Embryonic facial prominence (tissue), 1 donor: ENCODE results near the gene CATSPERE.
"Not testable (repeated sequence)": the region's sequence is repeated elsewhere in the genome, so short reads cannot be mapped to it uniquely, and the experiment has no call there.

Experiments used
- DNase-seq: peaks from one replicate; pipeline ENCODE4 v3.0.0-alpha.2; 2016; ENCODE audit errors: extremely low spot score

Gene CATSPERE

GRCh38 chr1:244548558-244549115 is 87.6 kb downstream of the CATSPERE start:
- DNase-seq, result no peak

- no peak for DNase-seq
Measured at GRCh38 chr1:244552336-244552735, 91.3 kb downstream of the CATSPERE start.

- DNase-seq, result no peak
Measured at GRCh38 chr1:244556263-244556662, 95.2 kb downstream of the CATSPERE start.

DNA sequence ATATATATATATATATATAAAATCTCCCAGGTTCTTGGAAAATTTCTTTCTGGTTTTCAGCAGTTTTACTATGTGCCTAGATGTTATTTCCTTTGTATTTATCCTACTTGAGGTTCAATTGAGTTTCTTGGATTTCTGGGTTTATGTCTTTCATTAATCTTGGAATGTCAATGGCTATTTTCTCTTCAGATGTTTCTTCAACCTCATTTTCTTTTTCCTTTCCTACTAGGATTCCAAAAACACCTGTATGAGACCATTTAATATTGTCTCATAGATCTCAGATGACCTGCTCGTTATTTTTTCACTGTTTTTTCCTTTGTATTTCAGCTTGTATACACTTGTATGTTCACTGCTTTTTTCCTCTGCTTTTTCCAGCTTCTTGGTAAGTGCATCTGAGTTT is 96.5 kb downstream of the CATSPERE start:
- DNase-seq, result no peak

DNA sequence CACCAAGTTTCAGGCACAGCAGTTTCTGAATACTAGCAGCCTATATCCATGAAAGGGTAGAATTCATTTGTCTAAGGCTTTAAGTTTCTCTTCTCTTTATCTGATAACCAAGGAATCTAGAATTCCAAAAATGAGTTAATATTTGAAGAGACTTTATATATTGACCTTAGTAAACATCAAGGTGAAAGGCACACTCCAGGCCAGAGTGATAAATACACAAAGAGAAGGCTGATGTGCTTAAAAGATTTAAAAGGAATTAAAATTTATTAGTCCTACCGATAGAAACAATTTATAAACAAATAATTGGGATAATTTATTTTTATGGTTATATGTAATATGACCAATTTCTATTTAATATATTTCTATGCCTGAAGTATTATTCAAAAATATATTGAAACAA is 98.5 kb downstream of the CATSPERE start:
- no peak for DNase-seq

DNA sequence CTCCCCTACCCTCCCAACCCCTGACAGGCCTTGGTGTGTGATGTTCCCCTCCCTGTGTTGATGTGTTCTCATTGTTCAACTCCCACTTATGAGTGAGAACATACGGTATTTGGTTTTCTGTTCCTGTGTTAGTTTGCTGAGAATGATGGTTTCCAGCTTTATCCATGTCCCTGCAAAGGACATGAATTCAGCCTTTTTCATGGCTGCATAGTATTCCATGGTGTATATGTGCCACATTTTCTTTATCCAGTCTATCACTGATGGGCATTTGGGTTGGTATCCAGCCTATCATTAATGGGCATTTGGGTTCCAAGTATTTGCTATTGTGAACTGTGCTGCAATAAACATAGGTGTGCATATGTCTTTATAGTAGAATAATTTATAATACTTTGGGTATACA is 101.8 kb downstream of the CATSPERE start:
- DNase-seq, result not testable (repeated sequence)

GRCh38 chr1:244573768-244574167 is 112.7 kb downstream of the CATSPERE start:
- no peak for DNase-seq

- no peak for DNase-seq
Measured at GRCh38 chr1:244576259-244576892, 115.3 kb downstream of the CATSPERE start.

DNA sequence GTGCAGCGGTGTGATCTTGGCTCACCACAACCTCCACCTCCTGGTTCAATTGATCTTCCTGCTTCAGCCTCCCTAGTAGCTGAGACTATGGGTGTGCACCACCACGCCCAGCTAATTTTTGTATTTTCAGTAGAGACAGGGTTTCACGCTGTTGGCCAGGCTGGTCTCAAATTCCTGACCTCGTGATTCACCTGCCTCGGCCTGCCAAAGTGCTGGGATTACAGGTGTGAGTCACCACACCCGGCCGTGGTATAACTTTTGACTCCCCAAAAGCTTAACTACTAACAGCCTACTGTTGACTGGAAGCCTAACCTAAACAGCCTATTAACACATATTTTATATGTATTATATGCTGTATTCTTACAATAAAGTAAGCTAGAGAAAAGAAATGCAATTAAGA is 117.1 kb downstream of the CATSPERE start:
- not testable (repeated sequence) for DNase-seq

GRCh38 chr1:244583358-244583982 is 122.4 kb downstream of the CATSPERE start:
- no peak for DNase-seq

DNA sequence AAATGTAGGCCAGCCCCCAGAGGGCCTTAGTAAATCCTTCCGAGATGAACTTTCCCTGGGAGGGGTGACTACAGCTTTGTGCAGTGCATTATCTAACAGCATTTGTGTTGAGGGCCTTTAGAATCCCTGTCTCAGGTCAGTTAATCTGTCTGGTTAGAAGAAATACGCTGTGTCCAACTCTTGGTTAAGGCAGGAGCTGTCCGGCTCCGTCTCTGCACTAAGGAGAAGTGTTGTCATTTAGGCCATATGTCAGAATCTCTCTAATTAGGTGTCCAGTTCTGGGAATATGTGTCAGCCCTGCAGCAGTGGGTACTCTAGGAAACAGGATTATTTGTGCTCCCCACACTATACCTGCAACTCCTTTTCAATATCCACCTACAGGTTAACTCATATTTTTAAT is 124.8 kb downstream of the CATSPERE start:
- DNase-seq, result no peak

DNA sequence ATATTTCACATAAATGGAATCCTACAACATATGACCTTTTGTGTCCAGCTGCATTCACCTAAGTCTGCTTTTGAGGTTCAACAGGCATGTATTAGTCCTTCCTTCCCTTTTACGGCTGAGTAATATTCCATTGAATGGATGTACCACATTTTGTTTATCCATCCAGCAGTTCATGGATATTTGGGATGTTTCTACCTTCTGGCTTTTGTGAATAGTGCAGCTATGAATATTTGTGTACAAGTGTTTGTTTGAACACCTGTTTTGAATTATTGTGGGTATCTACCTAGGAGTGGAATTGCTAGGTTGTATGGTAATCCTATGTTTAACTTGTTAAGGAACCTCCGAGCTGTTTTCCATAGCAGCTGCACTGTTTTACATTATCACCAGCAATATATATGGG is 129.6 kb downstream of the CATSPERE start:
- no peak for DNase-seq

- DNase-seq, result no peak
Measured at GRCh38 chr1:244598611-244599010, 137.5 kb downstream of the CATSPERE start.

- DNase-seq, result no peak
Measured at GRCh38 chr1:244599937-244600350, 138.9 kb downstream of the CATSPERE start.

DNA sequence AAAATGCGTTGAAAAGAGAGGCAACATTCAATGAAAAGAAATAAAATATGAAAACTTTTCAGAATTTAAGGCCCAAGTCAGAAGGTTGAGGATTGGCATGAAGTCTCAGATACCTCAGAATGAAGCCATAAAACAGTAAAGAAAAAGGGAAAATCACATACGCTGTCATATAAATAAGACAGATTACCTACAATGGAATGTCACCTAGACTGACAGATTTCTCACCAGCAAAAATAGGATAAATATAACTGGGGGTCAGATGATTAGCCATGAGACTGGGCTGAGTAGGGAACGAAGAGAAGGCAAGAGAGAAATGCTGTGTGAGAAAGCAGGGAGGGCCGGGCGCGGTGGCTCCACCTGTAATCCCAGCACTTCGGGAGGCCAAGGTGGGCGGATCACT is 140.3 kb downstream of the CATSPERE start:
- no peak for DNase-seq

DNA sequence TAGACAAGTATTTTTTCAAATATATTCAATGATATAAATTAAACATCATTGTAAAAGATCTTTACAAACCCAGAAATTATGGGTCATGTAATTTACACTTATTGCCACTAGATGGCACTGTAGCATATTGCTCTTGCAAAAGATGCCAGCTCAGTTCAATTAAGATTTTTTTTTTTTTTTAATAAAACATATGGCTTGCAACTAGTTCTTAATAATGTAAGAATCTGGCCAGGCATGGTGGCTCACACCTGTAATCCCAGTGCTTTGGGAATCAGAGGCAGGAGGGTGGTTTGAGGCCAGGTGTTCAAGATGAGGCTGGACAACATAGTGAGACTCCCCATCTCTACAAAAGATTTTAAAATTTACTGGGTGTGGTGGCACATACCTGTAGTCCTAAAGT is 142.4 kb downstream of the CATSPERE start:
- peak; percentile 31 for DNase-seq

DNA sequence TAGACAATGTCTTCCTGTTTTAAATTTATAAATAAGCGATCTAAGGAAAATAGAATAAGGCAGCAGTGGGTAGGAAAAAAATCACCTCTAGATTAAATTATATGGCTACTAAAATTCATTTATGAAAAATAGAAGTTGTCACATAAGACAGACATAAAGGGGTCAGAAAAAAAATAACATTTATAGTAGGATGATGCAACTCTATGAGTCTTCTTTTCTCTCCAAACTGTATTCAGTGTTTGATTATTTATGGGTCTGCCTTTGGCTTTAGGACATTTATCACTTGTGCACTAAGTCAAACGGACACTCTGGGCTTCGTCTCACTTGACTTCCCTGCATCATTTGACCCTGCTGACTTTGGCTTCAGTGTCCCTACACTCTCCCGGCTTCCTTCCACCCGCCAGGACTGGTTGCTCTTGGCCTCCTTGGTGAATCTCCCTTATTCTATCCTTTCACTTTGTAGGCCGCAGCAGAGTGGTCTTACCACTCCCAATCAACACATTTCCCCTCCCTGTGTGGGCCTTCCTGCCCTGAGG is 144.8 kb downstream of the CATSPERE start:
- no peak for DNase-seq

- no peak for DNase-seq
Measured at GRCh38 chr1:244614113-244614836, 153.2 kb downstream of the CATSPERE start.

DNA sequence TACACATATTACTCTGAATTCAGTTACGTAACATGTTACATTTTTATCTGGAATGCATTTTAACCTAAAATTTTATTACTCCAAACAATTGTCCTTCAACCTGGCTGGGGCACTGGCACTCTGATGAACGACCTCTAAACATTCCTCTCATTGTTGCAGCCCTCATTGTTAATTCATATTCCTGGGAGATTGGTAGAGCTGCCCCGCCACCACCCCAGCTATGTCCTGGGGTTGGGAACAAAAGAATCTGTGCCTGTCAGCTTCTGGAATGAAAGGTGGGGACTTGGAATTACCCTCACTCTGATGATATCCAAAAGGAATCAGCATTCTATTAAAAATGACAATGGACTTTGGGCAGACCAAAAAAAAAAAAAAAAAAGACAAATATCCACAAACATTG is 153.8 kb downstream of the CATSPERE start:
- DNase-seq, result no peak

GRCh38 chr1:244615301-244615700 is 154.2 kb downstream of the CATSPERE start:
- no peak for DNase-seq

GRCh38 chr1:244626709-244627108 is 165.6 kb downstream of the CATSPERE start:
- DNase-seq, result no peak

- no peak for DNase-seq
Measured at GRCh38 chr1:244628789-244629188, 167.7 kb downstream of the CATSPERE start.
